SK-N-SH treated with all-trans-retinoic acid at 6 μM for 48 hours (cell line): ENCODE measurements around the gene BACH2.

ENCODE experiments used
- ATAC-seq: fragments of 200-7000 bp; cut with Tn5 transposase; 3 replicates; pipeline ENCODE4 v1.9.1; 2020; ENCODE audit warnings: mild to moderate bottlenecking, moderate library complexity
- ARNTL ChIP-seq: fragments of 450-650 bp; formaldehyde crosslinking; IDR thresholded peaks from 2 replicates; pipeline ENCODE4 v1.5.0; 2020; ENCODE audit warnings: low read depth, mild to moderate bottlenecking, moderate library complexity, borderline replicate concordance
- BACH2 ChIP-seq: fragments of 250-450 bp; sonication (Bioruptor Pico); IDR thresholded peaks from 2 replicates; pipeline ENCODE4 v1.9.0; 2021; ENCODE audit warnings: mild to moderate bottlenecking, borderline replicate concordance
- CSRNP3 ChIP-seq: fragments of 250-450 bp; sonication (Bioruptor Pico); IDR thresholded peaks from 2 replicates; pipeline ENCODE4 v1.5.1; 2021; ENCODE audit warnings: mild to moderate bottlenecking, moderate library complexity
- ESRRG ChIP-seq: fragments of 250-450 bp; sonication (Bioruptor Pico); IDR thresholded peaks from 2 replicates; pipeline ENCODE4 v1.6.1; 2021; ENCODE audit warnings: mild to moderate bottlenecking
- GLIS3 ChIP-seq: fragments of 250-450 bp; sonication (Bioruptor Pico); IDR thresholded peaks from 2 replicates; pipeline ENCODE4 v1.5.0; 2020; ENCODE audit warnings: mild to moderate bottlenecking, moderate library complexity
- ISL1 ChIP-seq: fragments of 250-450 bp; sonication (Bioruptor Pico); IDR thresholded peaks from 2 replicates; pipeline ENCODE4 v2.1.2; 2022; ENCODE audit warnings: mild to moderate bottlenecking, moderate library complexity
- OSR1 ChIP-seq: fragments of 250-450 bp; sonication (Bioruptor Pico); IDR thresholded peaks from 2 replicates; pipeline ENCODE4 v1.8.0; 2022; ENCODE audit warnings: moderate library complexity, mild to moderate bottlenecking, inconsistent platforms
- PATZ1 ChIP-seq: fragments of 250-450 bp; sonication (Bioruptor Pico); IDR thresholded peaks from 2 replicates; pipeline ENCODE4 v1.8.0; 2020; ENCODE audit warnings: mild to moderate bottlenecking, moderate library complexity, borderline replicate concordance
- POU6F1 ChIP-seq: fragments of 250-450 bp; sonication (Bioruptor Pico); IDR thresholded peaks from 2 replicates; pipeline ENCODE4 v1.8.0; 2021; ENCODE audit warnings: low read depth, mild to moderate bottlenecking, moderate library complexity, borderline replicate concordance
- PPARA ChIP-seq: fragments of 250-450 bp; sonication (Bioruptor Pico); IDR thresholded peaks from 2 replicates; pipeline ENCODE4 v1.5.0; 2020; ENCODE audit warnings: mild to moderate bottlenecking, borderline replicate concordance
- SNAI2 ChIP-seq: fragments of 250-450 bp; sonication (Bioruptor Pico); IDR thresholded peaks from 2 replicates; pipeline ENCODE4 v1.5.0; 2020; ENCODE audit warnings: mild to moderate bottlenecking, moderate library complexity
- TCF4 ChIP-seq: fragments of 250-450 bp; sonication (Bioruptor Pico); IDR thresholded peaks from 2 replicates; pipeline ENCODE4 v1.8.0; 2021; ENCODE audit warnings: mild to moderate bottlenecking, moderate library complexity, borderline replicate concordance
- TOX ChIP-seq: fragments of 250-450 bp; sonication (Bioruptor Pico); IDR thresholded peaks from 2 replicates; pipeline ENCODE4 v1.8.0; 2021; ENCODE audit warnings: mild to moderate bottlenecking, moderate library complexity, borderline replicate concordance
- TSHZ2 ChIP-seq: fragments of 250-450 bp; sonication (Bioruptor Pico); IDR thresholded peaks from 2 replicates; pipeline ENCODE4 v1.5.0; 2020; ENCODE audit warnings: mild to moderate bottlenecking, moderate library complexity
- ZC3H10 ChIP-seq: fragments of 250-450 bp; sonication (Bioruptor Pico); IDR thresholded peaks from 2 replicates; pipeline ENCODE4 v1.5.1; 2021; ENCODE audit warnings: mild to moderate bottlenecking, moderate library complexity
- ZFP3 ChIP-seq: fragments of 250-450 bp; sonication (Bioruptor Pico); IDR thresholded peaks from 2 replicates; pipeline ENCODE4 v1.5.0; 2020; ENCODE audit warnings: mild to moderate bottlenecking, moderate library complexity
- ZNF565 ChIP-seq: fragments of 450-650 bp; formaldehyde crosslinking; conservative IDR thresholded peaks from 2 replicates; pipeline ENCODE4 v1.5.0; 2020; ENCODE audit warnings: low read depth, mild to moderate bottlenecking, moderate library complexity
- ZNF70 ChIP-seq: fragments of 450-650 bp; formaldehyde crosslinking; IDR thresholded peaks from 2 replicates; pipeline ENCODE4 v1.5.0; 2020; ENCODE audit warnings: mild to moderate bottlenecking, moderate library complexity
- ZNF8 ChIP-seq: fragments of 450-650 bp; formaldehyde crosslinking; IDR thresholded peaks from 2 replicates; pipeline ENCODE4 v1.5.0; 2020; ENCODE audit warnings: mild to moderate bottlenecking, moderate library complexity

Gene BACH2

GRCh38 chr6:89992818-89993217 is 303.8 kb downstream of the BACH2 start (continued):
- TF ChIP-seq TCF4 (CRISPR knock-in tag) = no peak

GRCh38 chr6:89989742-89990141 is 306.9 kb downstream of the BACH2 start:
- ATAC-seq = peak; percentile 50
- TF ChIP-seq OSR1 (CRISPR knock-in tag) = no peak
- TF ChIP-seq ISL1 = peak; percentile 42

GRCh38 chr6:89987830-89988229 is 308.8 kb downstream of the BACH2 start:
- ATAC-seq = no peak
- TF ChIP-seq ZNF565 (CRISPR knock-in tag) = no peak
- TF ChIP-seq ARNTL (CRISPR knock-in tag) = no peak
- no peak for TF ChIP-seq BACH2 (CRISPR knock-in tag)
- TF ChIP-seq ZFP3 (CRISPR knock-in tag) = no peak
- TF ChIP-seq CSRNP3 (CRISPR knock-in tag) = no peak
- TF ChIP-seq POU6F1 = no peak

GRCh38 chr6:89987140-89987539 is 309.5 kb downstream of the BACH2 start:
- ATAC-seq = no peak
- no peak for TF ChIP-seq TOX
- no peak for TF ChIP-seq BACH2 (CRISPR knock-in tag)
- no peak for TF ChIP-seq PATZ1 (CRISPR knock-in tag)
- TF ChIP-seq ESRRG = no peak
- no peak for TF ChIP-seq ISL1
- TF ChIP-seq ZNF8 (CRISPR knock-in tag) = no peak
- TF ChIP-seq ZNF70 (CRISPR knock-in tag) = no peak

GRCh38 chr6:89986650-89987074 is 310.0 kb downstream of the BACH2 start:
- no peak for TF ChIP-seq PPARA (CRISPR knock-in tag)
- no peak for TF ChIP-seq BACH2 (CRISPR knock-in tag)
- no peak for TF ChIP-seq POU6F1
- TF ChIP-seq ZNF70 (CRISPR knock-in tag) = no peak
- peak; percentile 36 for TF ChIP-seq ISL1
- no peak for TF ChIP-seq CSRNP3 (CRISPR knock-in tag)
- TF ChIP-seq GLIS3 = no peak
- TF ChIP-seq TSHZ2 = peak; percentile 48; the same call in 1 of the 2 replicates
- no peak for TF ChIP-seq TCF4 (CRISPR knock-in tag)
- TF ChIP-seq ZNF565 (CRISPR knock-in tag) = no peak
- no peak for TF ChIP-seq OSR1 (CRISPR knock-in tag)
- no peak for TF ChIP-seq ARNTL (CRISPR knock-in tag)
- no peak for TF ChIP-seq ZC3H10 (CRISPR knock-in tag)
- TF ChIP-seq SNAI2 = no peak

More at GRCh38 chr6:89986650-89987074, 310.0 kb downstream of the BACH2 start:
- no peak; the same call in 2 of the 3 replicates for ATAC-seq
